Panc1 (cell line): Measurements from ENCODE around the gene RBFOX1.

Experiments used
- CTCF ChIP-seq: fragments of 450-650 bp; IDR thresholded peaks from 2 replicates; pipeline ENCODE4 v1.5.1; 2017; ENCODE audit warnings: mild to moderate bottlenecking
- POLR2AphosphoS5 ChIP-seq: IDR thresholded peaks from 2 replicates; pipeline ENCODE4 v1.6.1; 2012; ENCODE audit warnings: mild to moderate bottlenecking, low read depth, low read length, moderate library complexity
- TCF7L2 ChIP-seq: IDR thresholded peaks from 2 replicates; pipeline ENCODE4 v1.6.1; 2011; ENCODE audit warnings: mild to moderate bottlenecking, low read depth, low read length, inconsistent platforms

DNA sequence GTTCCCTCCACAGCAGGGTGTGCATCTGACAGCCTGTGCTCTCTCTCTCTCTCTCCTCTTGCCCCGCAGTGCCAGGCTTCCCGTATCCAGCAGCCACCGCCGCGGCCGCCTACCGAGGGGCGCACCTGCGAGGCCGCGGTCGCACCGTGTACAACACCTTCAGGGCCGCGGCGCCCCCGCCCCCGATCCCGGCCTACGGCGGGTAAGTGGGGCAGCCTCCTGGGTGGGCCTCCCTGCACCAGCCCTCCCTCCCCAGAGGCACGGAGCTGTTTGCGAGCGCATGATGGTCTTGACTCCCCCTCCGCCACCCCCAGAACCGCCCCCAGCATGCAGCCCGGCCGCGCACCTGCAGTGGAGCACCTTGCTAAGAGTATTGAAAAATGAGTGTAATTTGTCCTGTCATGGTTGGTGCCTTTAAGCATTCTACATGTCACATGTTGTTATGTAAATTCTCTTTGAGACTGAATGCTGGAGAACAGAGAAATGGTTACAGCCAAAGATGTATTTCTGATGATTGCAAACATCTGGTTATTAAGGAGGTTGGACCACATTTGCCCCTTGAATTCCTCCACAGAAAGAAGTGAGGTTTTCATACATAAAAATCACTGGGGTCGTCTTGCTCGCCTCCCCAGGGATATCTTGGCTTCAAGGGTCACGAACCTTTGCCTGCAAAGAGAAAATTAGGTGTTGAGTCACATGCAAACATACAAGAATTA is 321.3 kb downstream of the RBFOX1 start:
- TF ChIP-seq CTCF = no peak
- TF ChIP-seq TCF7L2 = no peak
- no peak for TF ChIP-seq POLR2AphosphoS5
